Mesendoderm (in vitro differentiated cells): ENCODE results near the gene ZBED4.
A peak's percentile ranks its signal among the peaks of the same experiment; 100 is the strongest.

Experiments
- DNase-seq: peaks from one replicate; pipeline ENCODE4 v3.0.0; 2013
- H2AK5ac ChIP-seq: 2 replicates; pipeline ENCODE4 v1.6.1; 2013; ENCODE audit warnings: low read length, inconsistent platforms
- H2BK120ac ChIP-seq: 2 replicates; pipeline ENCODE4 v1.6.1; 2013; ENCODE audit warnings: low read depth, mild to moderate bottlenecking, low read length, moderate library complexity, mixed read lengths
- H2BK15ac ChIP-seq: replicated peaks from 2 replicates; pipeline ENCODE4 v1.6.1; 2013; ENCODE audit warnings: low read depth, mild to moderate bottlenecking, moderate library complexity
- H2BK5ac ChIP-seq: 2 replicates; pipeline ENCODE4 v1.6.1; 2013; ENCODE audit warnings: low read length, inconsistent platforms
- H3K18ac ChIP-seq: 2 replicates; pipeline ENCODE4 v1.6.1; 2013; ENCODE audit warnings: mild to moderate bottlenecking, low read length, mixed read lengths
- H3K23ac ChIP-seq: one replicate; pipeline ENCODE4 v1.6.1; 2013; ENCODE audit warnings: low read length
- H3K27ac ChIP-seq: 2 replicates; pipeline ENCODE4 v1.5.1; 2013; ENCODE audit warnings: low read depth, mild to moderate bottlenecking, inconsistent platforms, low read length, moderate library complexity
- H3K27me3 ChIP-seq: 2 replicates; pipeline ENCODE4 v1.6.1; 2013; ENCODE audit warnings: low read length, control low read depth, mild to moderate bottlenecking, inconsistent platforms; ENCODE audit not compliant: insufficient read depth, poor library complexity
- H3K36me3 ChIP-seq: 2 replicates; pipeline ENCODE4 v1.6.1; 2013; ENCODE audit warnings: low read length, inconsistent platforms; ENCODE audit not compliant: control insufficient read depth, insufficient read depth
- H3K4ac ChIP-seq: one replicate; pipeline ENCODE4 v1.6.1; 2013; ENCODE audit warnings: low read depth, mild to moderate bottlenecking, low read length, moderate library complexity
- H3K4me1 ChIP-seq: 2 replicates; pipeline ENCODE4 v1.6.1; 2013; ENCODE audit warnings: low read depth, low read length, inconsistent platforms; ENCODE audit not compliant: control insufficient read depth
- H3K4me2 ChIP-seq: 2 replicates; pipeline ENCODE4 v1.6.1; 2013; ENCODE audit warnings: low read length
- H3K4me3 ChIP-seq: 2 replicates; pipeline ENCODE4 v1.5.1; 2013; ENCODE audit warnings: mild to moderate bottlenecking, low read length
- H3K56ac ChIP-seq: one replicate; pipeline ENCODE4 v1.6.1; 2013; ENCODE audit warnings: low read length
- H3K79me1 ChIP-seq: 2 replicates; pipeline ENCODE4 v1.6.1; 2013; ENCODE audit warnings: low read length, inconsistent platforms
- H3K79me2 ChIP-seq: 2 replicates; pipeline ENCODE4 v1.6.1; 2013; ENCODE audit warnings: mild to moderate bottlenecking, low read length; ENCODE audit not compliant: control insufficient read depth, insufficient read depth
- H3K9ac ChIP-seq: 2 replicates; pipeline ENCODE4 v1.6.1; 2013; ENCODE audit warnings: low read length, inconsistent platforms
- H4K5ac ChIP-seq: one replicate; pipeline ENCODE4 v1.6.1; 2013; ENCODE audit warnings: low read length
- H4K8ac ChIP-seq: one replicate; pipeline ENCODE4 v1.6.1; 2013; ENCODE audit warnings: low read depth, mild to moderate bottlenecking, control low read depth, low read length, moderate library complexity
- whole genome bisulfite sequencing: extraction: QIAGEN DNeasy Blood & Tissue Kit; methylation state at CpG from one replicate; pipeline ENCODE4 v1.1.7; 2013; ENCODE audit warnings: low lambda C conversion rate, missing lambda C conversion rate; ENCODE audit not compliant: insufficient coverage; ENCODE audit errors: extremely low coverage; 5-methylcytosine and 5-hydroxymethylcytosine counted together

ZBED4 gene

DNA sequence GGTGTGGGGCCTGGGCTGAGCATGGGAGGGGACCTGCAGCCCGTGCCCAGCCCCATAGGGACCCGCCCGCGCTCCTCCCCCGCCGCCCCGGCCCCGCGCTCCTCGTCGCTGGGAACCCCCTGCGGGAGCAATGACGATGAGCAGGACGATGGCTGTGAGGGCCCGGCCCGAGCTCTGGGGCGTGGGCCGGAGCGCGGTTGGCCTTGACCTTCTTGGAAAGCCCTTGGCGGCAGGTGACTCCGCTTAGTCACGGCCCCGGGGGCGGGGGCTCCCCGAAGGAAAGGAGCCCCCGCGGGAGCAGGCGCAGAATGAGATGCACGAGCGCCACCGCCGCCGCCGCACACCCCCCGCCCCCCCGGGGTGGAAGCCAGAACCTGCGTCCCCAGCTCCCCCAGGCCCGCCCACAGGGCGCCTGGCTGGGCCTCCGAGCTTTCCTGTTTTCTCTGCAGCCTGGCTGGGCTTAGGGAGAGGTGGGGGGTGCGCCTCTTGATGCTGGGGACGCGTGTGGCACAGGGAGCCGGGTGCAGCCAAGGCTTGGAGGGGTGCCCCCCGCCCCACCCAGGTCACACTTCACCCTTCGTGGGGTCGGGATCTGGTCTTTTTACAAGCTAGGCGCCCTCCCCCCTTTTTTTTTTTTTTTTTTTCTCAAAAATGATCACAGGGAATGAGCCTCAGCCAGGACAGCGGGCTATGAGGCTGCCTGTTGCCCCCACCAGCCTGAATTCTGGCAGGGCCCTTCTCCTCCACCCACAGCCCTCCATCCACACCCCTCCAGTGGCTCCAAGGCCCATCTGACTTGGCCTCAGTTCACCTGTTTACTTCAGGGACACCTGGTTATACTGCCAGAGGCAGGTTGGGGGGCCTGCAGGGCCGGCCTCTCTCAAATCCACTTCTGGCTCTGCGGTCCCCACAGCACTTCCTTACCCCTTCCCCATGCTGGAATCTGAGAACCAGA is 82.7 kb downstream of the ZBED4 start:
- Histone ChIP-seq H3K56ac (no peak overlapping the region), H2AK5ac (no peak overlapping the region), H3K4me1 (no peaks in the 10 kb centered on the region), H2BK15ac (no peak overlapping the region), H3K36me3 (no peaks in the 10 kb centered on the region), H3K4me3 (no peak overlapping the region), H2BK5ac (no peak overlapping the region), H2BK120ac (no peak overlapping the region), H3K27me3 (no peaks in the 10 kb centered on the region), H3K18ac (no peak overlapping the region), H3K9ac (peak overlapping the region; percentile 26), H4K8ac (no peak overlapping the region), H3K4ac (no peak overlapping the region), H3K79me2 (no peaks in the 10 kb centered on the region), H3K4me2 (peak overlapping the region; percentile 42), H3K79me1 (no peaks in the 10 kb centered on the region), H3K27ac (no peak overlapping the region), H3K23ac (no peak overlapping the region), H4K5ac (no peak overlapping the region)
- WGBS = no CpG with 5 or more reads among the region's 52 CpGs
- DNase-seq = peak; percentile 54

DNA sequence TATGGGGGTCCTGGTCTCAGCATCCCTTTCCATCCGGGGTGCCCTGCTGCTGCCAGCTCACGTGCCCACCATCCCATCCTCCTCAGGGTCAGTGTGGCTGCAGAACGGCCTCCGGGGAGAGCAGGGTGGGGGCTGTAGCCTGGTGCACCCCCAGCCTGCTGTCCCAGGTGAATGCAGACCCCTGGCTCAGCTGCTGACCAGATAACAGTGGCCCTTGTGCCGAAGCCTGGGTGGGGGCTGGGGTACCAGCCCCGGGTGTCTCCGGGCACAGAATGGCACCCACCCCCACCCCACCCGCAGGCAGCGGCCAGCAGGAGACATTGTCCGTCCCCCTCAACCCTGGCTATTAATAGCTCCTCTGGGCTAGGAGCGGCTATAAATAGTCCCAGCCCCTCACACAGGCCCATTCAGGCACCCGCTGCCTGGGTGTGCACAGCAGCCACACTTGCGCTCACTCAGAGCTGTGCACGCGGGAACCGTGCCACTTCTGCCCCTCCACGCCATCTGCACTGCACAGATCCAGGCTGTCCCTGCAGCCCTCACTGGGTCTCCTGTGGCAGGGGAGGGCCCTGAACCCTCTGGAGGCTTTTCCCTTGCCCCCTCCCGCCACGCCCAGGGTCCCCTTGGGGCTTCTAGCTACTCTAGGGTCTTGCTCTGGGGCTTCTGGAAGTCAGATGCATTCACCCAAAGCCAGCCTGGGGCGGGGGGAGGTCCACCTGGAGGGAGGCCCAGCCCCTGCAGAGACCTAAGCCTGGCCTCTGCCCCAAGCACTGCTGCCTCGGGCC is 83.5 kb downstream of the ZBED4 start:
- WGBS = no CpG with 5 or more reads among the region's 21 CpGs
- H3K36me3 ChIP-seq = no peaks in the 10 kb centered on the region
- H3K79me1 ChIP-seq = no peaks in the 10 kb centered on the region
- H3K79me2 ChIP-seq = no peaks in the 10 kb centered on the region
- no peak overlapping the region for H2BK5ac ChIP-seq
- no peak overlapping the region for H3K4me2 ChIP-seq
- no peaks in the 10 kb centered on the region for H3K27me3 ChIP-seq
- H3K4me3 ChIP-seq = no peak overlapping the region
- H2AK5ac ChIP-seq = no peak overlapping the region
- no peaks in the 10 kb centered on the region for H3K4me1 ChIP-seq
- no peak overlapping the region for H3K18ac ChIP-seq
- no peak overlapping the region for H3K27ac ChIP-seq
- H3K9ac ChIP-seq = no peak overlapping the region
- no peak overlapping the region for H2BK15ac ChIP-seq
- no peak overlapping the region for H3K4ac ChIP-seq
- H3K56ac ChIP-seq = no peak overlapping the region
- H2BK120ac ChIP-seq = no peak overlapping the region
- no peak overlapping the region for H3K23ac ChIP-seq
- H4K5ac ChIP-seq = no peak overlapping the region
- DNase-seq = no peak
- no peak overlapping the region for H4K8ac ChIP-seq

DNA sequence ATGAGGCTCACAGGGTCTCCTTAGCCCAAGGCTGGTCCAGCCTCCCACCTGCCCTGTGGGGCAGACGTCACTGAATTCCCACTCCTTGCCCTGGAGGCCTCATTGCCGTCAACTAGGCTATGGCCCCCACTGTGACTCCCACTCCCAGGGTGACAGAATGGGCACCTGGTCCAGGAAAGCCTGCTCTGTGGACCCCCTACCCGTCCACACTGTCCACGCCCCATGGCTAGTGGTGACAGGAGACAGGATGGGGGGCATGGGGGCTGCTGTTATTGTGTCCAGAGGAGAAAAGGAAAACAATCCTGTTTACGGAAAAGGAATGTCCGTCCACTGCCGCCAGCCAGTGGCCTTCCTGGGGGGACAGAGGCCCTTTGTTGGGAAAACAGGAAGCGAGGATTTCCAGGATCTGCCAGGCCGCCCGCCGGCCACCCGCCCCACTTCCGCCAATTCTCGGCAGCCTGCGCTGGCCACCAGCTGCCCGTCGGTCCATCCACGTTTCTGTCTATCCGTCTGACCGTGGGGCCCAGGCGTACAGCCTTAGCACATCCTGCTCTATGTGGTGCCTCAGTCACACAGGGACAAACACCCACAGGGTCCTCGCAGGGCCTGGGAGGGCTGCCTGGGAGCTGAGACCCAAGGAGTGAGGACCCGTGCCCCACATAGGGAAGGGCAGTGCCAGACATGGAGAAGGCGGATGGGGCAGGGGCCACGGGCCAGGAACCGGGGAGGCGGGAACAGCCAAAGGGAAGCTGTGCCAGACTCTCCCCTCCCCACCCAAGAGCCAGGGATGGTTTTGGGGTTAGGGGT is 84.3 kb downstream of the ZBED4 start:
- no peak overlapping the region for H3K18ac ChIP-seq
- no peak overlapping the region for H3K27ac ChIP-seq
- no peak overlapping the region for H2AK5ac ChIP-seq

GRCh38 chr22:49938565-49939136 is 85.0 kb downstream of the ZBED4 start:
- Histone ChIP-seq H3K4me3 (no peak overlapping the region), H2BK15ac (no peak overlapping the region), H3K79me1 (no peaks in the 10 kb centered on the region), H3K27me3 (no peaks in the 10 kb centered on the region), H3K18ac (no peak overlapping the region), H2AK5ac (no peak overlapping the region), H2BK120ac (no peak overlapping the region), H3K4me1 (no peaks in the 10 kb centered on the region), H3K56ac (no peak overlapping the region), H3K4ac (no peak overlapping the region), H2BK5ac (no peak overlapping the region), H3K4me2 (no peak overlapping the region), H4K5ac (no peak overlapping the region), H3K23ac (no peak overlapping the region), H3K36me3 (no peaks in the 10 kb centered on the region), H4K8ac (no peak overlapping the region), H3K9ac (no peak overlapping the region), H3K27ac (no peak overlapping the region), H3K79me2 (no peaks in the 10 kb centered on the region)
- DNase-seq = no peak
- no CpG with 5 or more reads among the region's 19 CpGs for WGBS

More for the DNA sequence above, 84.3 kb downstream of the ZBED4 start:
- Histone ChIP-seq H2BK120ac (no peak overlapping the region), H3K4me2 (no peak overlapping the region), H3K4ac (no peak overlapping the region), H2BK5ac (no peak overlapping the region), H4K8ac (no peak overlapping the region), H3K27me3 (no peaks in the 10 kb centered on the region), H3K23ac (no peak overlapping the region), H2BK15ac (no peak overlapping the region), H3K79me1 (no peaks in the 10 kb centered on the region), H4K5ac (no peak overlapping the region), H3K56ac (no peak overlapping the region), H3K4me1 (no peaks in the 10 kb centered on the region), H3K36me3 (no peaks in the 10 kb centered on the region), H3K4me3 (no peak overlapping the region), H3K9ac (no peak overlapping the region), H3K79me2 (no peaks in the 10 kb centered on the region)
- WGBS = no CpG with 5 or more reads among the region's 27 CpGs
- no peak for DNase-seq
